Ovary (tissue), 3 donors: Measurements from ENCODE around the gene TTC38.

ENCODE experiments used
- CTCF ChIP-seq, 3 donors: fragments of 450-650 bp in 2 of 3; fragments of 200-600 bp in 1 of 3; IDR thresholded peaks; one replicate each; pipeline versions ENCODE4 v1.5.1 to v1.8.0; 2016 to 2022; ENCODE audit warnings: antibody characterized with exemption in 3 of 3, mild to moderate bottlenecking in 1 of 3
- POLR2A ChIP-seq: fragments of 450-650 bp; IDR thresholded peaks from one replicate; pipeline ENCODE4 v1.6.1; 2017; ENCODE audit warnings: antibody characterized with exemption, mild to moderate bottlenecking, moderate library complexity
- donor health status: DM: no; HTN: no; CAD: no.

- TF ChIP-seq CTCF (IDR thresholded peaks at IDR 0.05) = no peak
- TF ChIP-seq POLR2A = no peak
Observed at GRCh38 chr22:46237453-46238124, 30.2 kb upstream of the TTC38 start.
